Loucy (cell line): ENCODE data around the gene SURF1.
"Not testable (repeated sequence)": the region's sequence is repeated elsewhere in the genome, so short reads cannot be mapped to it uniquely, and the experiment has no call there.

Source experiments
- H2AFZ ChIP-seq: fragments of 200-600 bp; sonication (generic); 2 replicates; pipeline ENCODE4 v1.6.0; 2016; ENCODE audit warnings: antibody characterized with exemption, mild to moderate bottlenecking, low read length, moderate library complexity
- H3F3A ChIP-seq: fragments of 200-600 bp; 2 replicates; pipeline ENCODE4 v1.6.0; 2016; ENCODE audit warnings: antibody characterized with exemption, low read depth, mild to moderate bottlenecking
- H3K27me3 ChIP-seq: fragments of 200-600 bp; sonication (generic); 2 replicates; pipeline ENCODE4 v1.6.1; 2014; ENCODE audit warnings: low read length, mild to moderate bottlenecking; ENCODE audit not compliant: insufficient read depth, poor library complexity, severe bottlenecking
- H3K36me3 ChIP-seq: fragments of 200-600 bp; sonication (generic); 2 replicates; pipeline ENCODE4 v1.6.1; 2016; ENCODE audit warnings: low read length; ENCODE audit not compliant: insufficient read depth
- H3K4me1 ChIP-seq: fragments of 200-600 bp; sonication (generic); 2 replicates; pipeline ENCODE4 v1.5.1; 2014; ENCODE audit warnings: low read length, mild to moderate bottlenecking; ENCODE audit not compliant: insufficient read depth, poor library complexity, severe bottlenecking
- H3K4me2 ChIP-seq: fragments of 200-600 bp; sonication (generic); 2 replicates; pipeline ENCODE4 v1.6.0; 2014; ENCODE audit warnings: antibody characterized with exemption, low read length, low read depth, mild to moderate bottlenecking; ENCODE audit not compliant: poor library complexity, severe bottlenecking
- H3K4me3 ChIP-seq: fragments of 200-600 bp; sonication (generic); 2 replicates; pipeline ENCODE4 v1.5.1; 2014; ENCODE audit warnings: low read length, mild to moderate bottlenecking, mixed read lengths; ENCODE audit not compliant: poor library complexity, severe bottlenecking
- H3K79me2 ChIP-seq: fragments of 200-600 bp; sonication (generic); 2 replicates; pipeline ENCODE4 v1.6.1; 2014; ENCODE audit warnings: low read length; ENCODE audit not compliant: insufficient read depth
- H3K9ac ChIP-seq: fragments of 200-600 bp; sonication (generic); 2 replicates; pipeline ENCODE4 v1.6.0; 2014; ENCODE audit warnings: mild to moderate bottlenecking, low read depth, low read length, moderate library complexity; ENCODE audit not compliant: poor library complexity, severe bottlenecking
- H3K9me2 ChIP-seq: fragments of 200-600 bp; sonication (generic); replicated peaks from 2 replicates; pipeline ENCODE4 v1.6.1; 2016; ENCODE audit warnings: low read depth, low read length, mixed read lengths
- H3K9me3 ChIP-seq: fragments of 200-600 bp; sonication (generic); 2 replicates; pipeline ENCODE4 v1.6.1; 2014; ENCODE audit warnings: mild to moderate bottlenecking, antibody characterized with exemption, low read length, low read depth; ENCODE audit not compliant: insufficient read depth
- H4K20me1 ChIP-seq: fragments of 200-600 bp; sonication (generic); 2 replicates; pipeline ENCODE4 v1.6.0; 2014; ENCODE audit warnings: antibody characterized with exemption, low read length, mild to moderate bottlenecking; ENCODE audit not compliant: insufficient read depth, poor library complexity, severe bottlenecking
- EZH2phosphoT487 ChIP-seq: fragments of 200-600 bp; IDR thresholded peaks from 2 replicates; pipeline ENCODE4 v1.6.1; 2018; ENCODE audit warnings: antibody characterized with exemption, mild to moderate bottlenecking, moderate library complexity, borderline replicate concordance
- TF ChIP-seq, protein P1 (sequence below): fragments of 200-600 bp; sonication (generic); conservative IDR thresholded peaks from 2 replicates; pipeline ENCODE4 v1.5.1; 2014; ENCODE audit warnings: mild to moderate bottlenecking, antibody characterized with exemption, low read length

Gene SURF1

DNA sequence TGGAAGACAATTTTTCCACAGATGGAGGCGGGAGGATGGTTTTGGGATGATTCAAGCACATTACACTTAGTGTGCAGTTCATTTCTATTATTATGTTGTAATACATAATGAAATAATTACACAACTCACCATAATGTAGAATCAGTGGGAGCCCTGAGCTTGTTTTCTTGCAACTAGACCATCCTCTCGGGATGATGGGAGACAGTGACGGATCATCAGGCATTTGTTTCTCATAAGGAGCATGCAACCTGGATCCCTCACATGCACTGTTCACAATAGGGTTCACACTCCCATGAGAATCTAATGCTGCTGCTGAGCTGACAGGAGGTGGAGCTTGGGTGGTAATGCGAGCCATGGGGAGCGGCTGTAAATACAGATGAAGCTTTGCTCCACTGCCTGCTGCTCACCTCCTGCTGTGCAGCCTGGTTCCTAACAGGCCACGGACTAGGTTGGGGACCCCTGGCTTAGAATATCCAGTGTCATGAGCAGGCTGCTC is 21.5 kb upstream of the SURF1 start:
- Histone ChIP-seq H4K20me1 (peaks cover 29% of the 10 kb centered on the region), H3K79me2 (peaks cover 31% of the 10 kb centered on the region), H3K4me3 (no peak overlapping the region), H3K4me2 (no peak overlapping the region), H3K9me3 (no peaks in the 10 kb centered on the region), H3K4me1 (peaks cover 23% of the 10 kb centered on the region), H3F3A (no peaks in the 10 kb centered on the region), H2AFZ (no peak overlapping the region), H3K27me3 (no peaks in the 10 kb centered on the region), H3K9ac (no peak overlapping the region), H3K36me3 (no peaks in the 10 kb centered on the region), H3K9me2 (no peaks in the 10 kb centered on the region)
- TF ChIP-seq, protein P1, sequence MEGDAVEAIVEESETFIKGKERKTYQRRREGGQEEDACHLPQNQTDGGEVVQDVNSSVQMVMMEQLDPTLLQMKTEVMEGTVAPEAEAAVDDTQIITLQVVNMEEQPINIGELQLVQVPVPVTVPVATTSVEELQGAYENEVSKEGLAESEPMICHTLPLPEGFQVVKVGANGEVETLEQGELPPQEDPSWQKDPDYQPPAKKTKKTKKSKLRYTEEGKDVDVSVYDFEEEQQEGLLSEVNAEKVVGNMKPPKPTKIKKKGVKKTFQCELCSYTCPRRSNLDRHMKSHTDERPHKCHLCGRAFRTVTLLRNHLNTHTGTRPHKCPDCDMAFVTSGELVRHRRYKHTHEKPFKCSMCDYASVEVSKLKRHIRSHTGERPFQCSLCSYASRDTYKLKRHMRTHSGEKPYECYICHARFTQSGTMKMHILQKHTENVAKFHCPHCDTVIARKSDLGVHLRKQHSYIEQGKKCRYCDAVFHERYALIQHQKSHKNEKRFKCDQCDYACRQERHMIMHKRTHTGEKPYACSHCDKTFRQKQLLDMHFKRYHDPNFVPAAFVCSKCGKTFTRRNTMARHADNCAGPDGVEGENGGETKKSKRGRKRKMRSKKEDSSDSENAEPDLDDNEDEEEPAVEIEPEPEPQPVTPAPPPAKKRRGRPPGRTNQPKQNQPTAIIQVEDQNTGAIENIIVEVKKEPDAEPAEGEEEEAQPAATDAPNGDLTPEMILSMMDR: no peak
- no peak for TF ChIP-seq EZH2phosphoT487

DNA sequence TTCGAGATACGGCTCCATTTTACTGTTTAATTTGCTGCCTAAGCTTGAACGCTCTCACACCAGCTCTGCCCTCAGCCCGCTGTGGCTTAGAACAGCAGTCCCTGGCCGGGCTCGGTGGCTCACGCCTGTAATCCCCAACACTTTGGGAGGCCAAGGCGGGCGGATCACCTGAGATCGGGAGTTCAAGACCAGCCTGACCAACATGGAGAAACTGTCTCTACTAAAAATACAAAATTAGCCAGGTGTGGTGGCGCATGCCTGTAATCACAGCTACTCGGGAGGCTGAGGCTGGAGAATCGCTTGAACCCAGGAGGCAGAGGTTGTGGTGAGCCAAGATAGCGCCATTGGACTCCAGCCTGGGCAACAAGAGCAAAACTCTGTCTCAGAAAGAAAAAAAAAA is 21.0 kb upstream of the SURF1 start:
- H3K9ac ChIP-seq: peak overlapping the region; percentile 76

DNA sequence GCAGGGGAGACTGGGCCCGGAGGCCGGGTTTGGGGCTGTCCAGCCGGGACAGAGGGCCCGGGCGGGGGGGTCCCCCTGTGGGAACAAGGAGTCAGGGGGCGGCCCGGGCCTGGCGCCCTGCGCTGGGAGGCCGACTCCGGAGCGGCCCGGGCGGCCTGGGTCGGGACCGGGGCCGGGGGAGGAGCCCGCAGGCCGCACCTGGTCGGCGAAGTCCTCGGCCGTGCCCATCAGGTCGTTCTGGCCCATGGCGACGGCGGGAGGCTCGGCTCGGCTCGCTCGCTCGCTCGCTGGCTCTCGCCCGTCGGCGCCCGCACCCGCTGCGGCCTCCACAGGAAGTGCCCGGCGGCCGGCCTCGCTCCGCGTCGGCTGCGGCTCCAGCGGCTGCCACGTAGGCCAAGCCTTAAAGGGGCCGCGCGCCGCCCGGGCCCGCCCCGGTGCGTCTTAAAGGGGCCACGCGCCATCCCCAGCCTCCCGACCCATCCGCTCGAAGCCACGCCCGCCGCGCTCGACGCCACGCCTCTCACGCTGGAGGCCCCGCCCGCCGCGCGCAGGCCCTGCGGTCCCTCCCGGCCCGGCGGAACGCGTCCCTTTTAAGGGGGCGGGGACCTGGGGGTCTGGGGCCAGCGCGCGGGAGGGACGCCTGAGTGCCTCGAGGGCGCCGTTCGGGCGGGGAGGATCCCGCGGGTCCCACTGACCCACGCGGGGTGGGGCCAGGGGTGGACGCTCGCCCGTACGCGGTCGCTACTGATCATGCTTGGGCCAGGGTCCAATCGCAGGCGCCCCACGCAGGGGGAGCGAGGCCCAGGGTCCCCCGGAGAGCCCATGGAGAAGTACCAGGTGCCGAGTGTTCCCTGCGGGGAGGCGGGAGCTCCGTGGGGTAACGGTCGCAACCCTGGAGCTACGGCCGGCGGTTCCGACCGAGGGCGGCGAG is 19.7 kb upstream of the SURF1 start, which contains the start of the genes STKLD1 and SURF4:
STKLD1 (plus strand) TSS at position 643 of the 931 bp plus-strand sequence; CDS start at position 751, 108 bp downstream.
SURF4 (minus strand) TSS at position 337 of the 931 bp plus-strand sequence; CDS start at position 246, 91 bp downstream.
- peaks cover 49% of the 10 kb centered on the region for H3K79me2 ChIP-seq
- H2AFZ ChIP-seq: peak within 1 kb of the TSS; percentile 89
- no peaks in the 10 kb centered on the region for H3K9me3 ChIP-seq
- H3K36me3 ChIP-seq: no peaks in the 10 kb centered on the region
- H4K20me1 ChIP-seq: peaks cover 47% of the 10 kb centered on the region
- TF ChIP-seq EZH2phosphoT487: no peak
- TF ChIP-seq, protein P1: no peak
- H3K9ac ChIP-seq: peak within 1 kb of the TSS; percentile 96
- H3F3A ChIP-seq: peaks cover 13% of the 10 kb centered on the region
- peak within 1 kb of the TSS; percentile 99 for H3K4me3 ChIP-seq
- peaks cover 41% of the 10 kb centered on the region for H3K4me1 ChIP-seq
- no peaks in the 10 kb centered on the region for H3K9me2 ChIP-seq
- H3K27me3 ChIP-seq: no peaks in the 10 kb centered on the region
- H3K4me2 ChIP-seq: peak within 1 kb of the TSS; percentile 84

More for the DNA sequence above, 21.0 kb upstream of the SURF1 start:
- H3K36me3 ChIP-seq, H3K27me3 ChIP-seq, H2AFZ ChIP-seq, H3K9me3 ChIP-seq, H3F3A ChIP-seq, H3K9me2 ChIP-seq: not testable (repeated sequence)
- Histone ChIP-seq H4K20me1 (peaks cover 34% of the 10 kb centered on the region), H3K4me1 (peaks cover 28% of the 10 kb centered on the region), H3K4me2 (peak overlapping the region; percentile 73), H3K4me3 (peak overlapping the region; percentile 99), H3K79me2 (peaks cover 36% of the 10 kb centered on the region)
